ENCODE measurements around the gene PSG3.
"Not testable (repeated sequence)": the region's sequence is repeated elsewhere in the genome, so short reads cannot be mapped to it uniquely, and the experiment has no call there.

Gene PSG3

GRCh38 chr19:42714000-42714399 lies 26.3 kb downstream of the PSG3 start:
- not testable (repeated sequence) for H2BK5ac ChIP-seq (ENCODE audit: low read depth, low read length, poor library complexity, severe bottlenecking); DNase-seq
- WGBS = 43% methylated on average over 1 of the region's 1 CpG

DNA sequence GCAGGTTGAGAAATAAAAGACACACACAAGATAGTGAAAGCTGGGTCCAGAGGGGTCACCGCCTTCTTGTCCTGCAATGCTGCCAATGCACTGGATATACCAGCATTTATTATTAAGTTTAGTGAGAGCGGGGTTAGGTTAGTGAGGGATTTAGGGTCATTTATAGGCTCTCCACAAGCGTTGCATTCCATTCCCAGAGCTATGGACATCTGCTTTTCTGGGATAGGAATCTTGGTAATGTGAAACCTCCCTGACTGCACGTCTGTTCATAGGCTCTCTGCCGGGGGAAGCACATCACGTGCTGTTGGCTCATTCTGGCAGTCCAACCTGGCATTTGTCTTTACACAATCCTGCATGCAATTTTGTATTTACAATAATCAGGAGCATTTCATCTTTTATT lies 27.5 kb downstream of the PSG3 start:
- not testable (repeated sequence) for H2BK15ac ChIP-seq (ENCODE audit: low read depth, poor library complexity, severe bottlenecking)

More at GRCh38 chr19:42714000-42714399, 26.3 kb downstream of the PSG3 start:
- not testable (repeated sequence) for H3K27me3 ChIP-seq (ENCODE audit: control insufficient read depth in 1 of 2, insufficient read depth in 1 of 2, low read length in 2 of 2); H2AFZ ChIP-seq (ENCODE audit: low read depth, low read length); H3K23ac ChIP-seq (ENCODE audit: low read length in 2 of 2); H3K79me1 ChIP-seq (replicated peaks; ENCODE audit: low read length, poor library complexity, severe bottlenecking); H3K4me1 ChIP-seq (ENCODE audit: control insufficient read depth, insufficient read depth, low read depth, low read length); H2AK5ac ChIP-seq (ENCODE audit: low read length, severe bottlenecking); H3K4me2 ChIP-seq (ENCODE audit: low read length, poor library complexity, severe bottlenecking); H4K8ac ChIP-seq (ENCODE audit: low read length); H3K9me3 ChIP-seq (ENCODE audit: control insufficient read depth, low read length); H2BK120ac ChIP-seq (ENCODE audit: low read depth, low read length); H3K4me3 ChIP-seq (ENCODE audit: insufficient read depth in 1 of 2, low read depth in 1 of 2, low read length in 2 of 2); H3K9ac ChIP-seq (ENCODE audit: low read length); H3K36me3 ChIP-seq (ENCODE audit: control insufficient read depth in 1 of 2, insufficient read depth in 2 of 2, low read depth in 1 of 2, low read length in 2 of 2); H3K18ac ChIP-seq (ENCODE audit: low read depth in 1 of 2, low read length in 2 of 2); H4K91ac ChIP-seq (ENCODE audit: low read length); H3K4ac ChIP-seq (ENCODE audit: low read depth in 1 of 2, low read length in 2 of 2); H2BK12ac ChIP-seq (ENCODE audit: low read length in 2 of 2); H2BK15ac ChIP-seq (ENCODE audit: low read depth, poor library complexity, severe bottlenecking); H3K14ac ChIP-seq (ENCODE audit: low read length in 2 of 2); H3K27ac ChIP-seq (ENCODE audit: low read length, poor library complexity, severe bottlenecking)

GRCh38 chr19:42710986-42711385 lies 29.3 kb downstream of the PSG3 start:
- WGBS = no CpG with 5 or more reads among the region's 1 CpG
- not testable (repeated sequence) for H3K4me2 ChIP-seq (ENCODE audit: low read length, poor library complexity, severe bottlenecking); H3K4me1 ChIP-seq (ENCODE audit: control insufficient read depth, insufficient read depth, low read depth, low read length); H4K8ac ChIP-seq (ENCODE audit: low read length); H2AK5ac ChIP-seq (ENCODE audit: low read length, severe bottlenecking); H3K14ac ChIP-seq (ENCODE audit: low read length in 2 of 2); H2BK12ac ChIP-seq (ENCODE audit: low read length in 2 of 2); H2BK15ac ChIP-seq (ENCODE audit: low read depth, poor library complexity, severe bottlenecking); H3K79me1 ChIP-seq (replicated peaks; ENCODE audit: low read length, poor library complexity, severe bottlenecking); H3K9ac ChIP-seq (ENCODE audit: low read length); H3K23ac ChIP-seq (ENCODE audit: low read length in 2 of 2); DNase-seq; H3K4ac ChIP-seq (ENCODE audit: low read depth in 1 of 2, low read length in 2 of 2); H3K9me3 ChIP-seq (ENCODE audit: control insufficient read depth, low read length); H2BK120ac ChIP-seq (ENCODE audit: low read depth, low read length); H3K27me3 ChIP-seq (ENCODE audit: control insufficient read depth in 1 of 2, insufficient read depth in 1 of 2, low read length in 2 of 2); H3K4me3 ChIP-seq (ENCODE audit: insufficient read depth in 1 of 2, low read depth in 1 of 2, low read length in 2 of 2); H3K36me3 ChIP-seq (ENCODE audit: control insufficient read depth in 1 of 2, insufficient read depth in 2 of 2, low read depth in 1 of 2, low read length in 2 of 2); H3K27ac ChIP-seq (ENCODE audit: low read length, poor library complexity, severe bottlenecking); H2BK5ac ChIP-seq (ENCODE audit: low read depth, low read length, poor library complexity, severe bottlenecking); H3K18ac ChIP-seq (ENCODE audit: low read depth in 1 of 2, low read length in 2 of 2); H2AFZ ChIP-seq (ENCODE audit: low read depth, low read length); H4K91ac ChIP-seq (ENCODE audit: low read length)

More for the DNA sequence above, 27.5 kb downstream of the PSG3 start:
- DNase-seq; H3K36me3 ChIP-seq (ENCODE audit: control insufficient read depth in 1 of 2, insufficient read depth in 2 of 2, low read depth in 1 of 2, low read length in 2 of 2); H3K4me2 ChIP-seq (ENCODE audit: low read length, poor library complexity, severe bottlenecking); H2BK5ac ChIP-seq (ENCODE audit: low read depth, low read length, poor library complexity, severe bottlenecking); H3K27ac ChIP-seq (ENCODE audit: low read length, poor library complexity, severe bottlenecking); H2AFZ ChIP-seq (ENCODE audit: low read depth, low read length); H3K4ac ChIP-seq (ENCODE audit: low read depth in 1 of 2, low read length in 2 of 2); H2BK120ac ChIP-seq (ENCODE audit: low read depth, low read length); H4K91ac ChIP-seq (ENCODE audit: low read length); H3K9me3 ChIP-seq (ENCODE audit: control insufficient read depth, low read length); H3K4me3 ChIP-seq (ENCODE audit: insufficient read depth in 1 of 2, low read depth in 1 of 2, low read length in 2 of 2); H3K27me3 ChIP-seq (ENCODE audit: control insufficient read depth in 1 of 2, insufficient read depth in 1 of 2, low read length in 2 of 2); H2AK5ac ChIP-seq (ENCODE audit: low read length, severe bottlenecking); H2BK12ac ChIP-seq (ENCODE audit: low read length in 2 of 2); H4K8ac ChIP-seq (ENCODE audit: low read length); H3K23ac ChIP-seq (ENCODE audit: low read length in 2 of 2); H3K79me1 ChIP-seq (replicated peaks; ENCODE audit: low read length, poor library complexity, severe bottlenecking); H3K9ac ChIP-seq (ENCODE audit: low read length); H3K18ac ChIP-seq (ENCODE audit: low read depth in 1 of 2, low read length in 2 of 2); H3K14ac ChIP-seq (ENCODE audit: low read length in 2 of 2); H3K4me1 ChIP-seq (ENCODE audit: control insufficient read depth, insufficient read depth, low read depth, low read length): not testable (repeated sequence)
- 57% methylated on average over 6 of the region's 6 CpGs for WGBS

DNA sequence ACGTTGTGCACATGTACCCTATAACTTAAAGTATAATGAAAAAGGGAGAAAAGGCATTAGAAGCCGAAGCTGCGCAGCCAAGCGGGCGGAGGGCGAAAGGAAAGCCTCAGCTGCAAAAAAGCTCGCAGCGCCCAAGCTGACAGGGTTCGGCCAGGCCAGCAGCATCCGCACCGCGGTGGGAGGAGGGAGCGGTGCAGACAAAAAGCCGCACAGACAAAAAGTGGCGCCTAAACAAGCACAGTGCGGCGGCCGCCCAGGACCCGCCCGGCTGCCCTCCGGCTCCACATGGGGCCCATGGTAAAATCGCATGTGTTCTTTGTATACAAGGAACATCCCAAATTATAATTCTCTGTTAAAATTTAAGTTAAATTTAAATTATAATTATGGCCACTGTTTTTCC lies 42.4 kb downstream of the PSG3 start:
- Histone ChIP-seq H2AK5ac (ENCODE audit: low read length, severe bottlenecking) (no peak overlapping the region), H3K4me2 (ENCODE audit: low read length, poor library complexity, severe bottlenecking) (no peak overlapping the region), H3K4me1 (ENCODE audit: control insufficient read depth, insufficient read depth, low read depth, low read length) (no peaks in the 10 kb centered on the region), H3K14ac (ENCODE audit: low read length in 2 of 2) (no peak overlapping the region), H4K91ac (ENCODE audit: low read length) (no peak overlapping the region), H3K79me1 (replicated peaks; ENCODE audit: low read length, poor library complexity, severe bottlenecking) (no peaks in the 10 kb centered on the region), H2BK12ac (ENCODE audit: low read length in 2 of 2) (no peak overlapping the region), H2BK120ac (ENCODE audit: low read depth, low read length) (no peak overlapping the region), H3K9ac (ENCODE audit: low read length) (no peak overlapping the region), H3K18ac (ENCODE audit: low read depth in 1 of 2, low read length in 2 of 2) (no peak overlapping the region), H3K4ac (ENCODE audit: low read depth in 1 of 2, low read length in 2 of 2) (no peak overlapping the region), H2BK5ac (ENCODE audit: low read depth, low read length, poor library complexity, severe bottlenecking) (no peak overlapping the region), H2BK15ac (ENCODE audit: low read depth, poor library complexity, severe bottlenecking) (no peak overlapping the region), H3K27ac (ENCODE audit: low read length, poor library complexity, severe bottlenecking) (no peak overlapping the region), H3K9me3 (ENCODE audit: control insufficient read depth, low read length) (no peaks in the 10 kb centered on the region), H3K27me3 (ENCODE audit: control insufficient read depth in 1 of 2, insufficient read depth in 1 of 2, low read length in 2 of 2) (peaks cover 0 to 36% of the 10 kb centered on the region in 2 experiments), H3K4me3 (ENCODE audit: insufficient read depth in 1 of 2, low read depth in 1 of 2, low read length in 2 of 2) (no peak overlapping the region), H3K23ac (ENCODE audit: low read length in 2 of 2) (no peak overlapping the region), H4K8ac (ENCODE audit: low read length) (no peak overlapping the region), H2AFZ (ENCODE audit: low read depth, low read length) (no peak overlapping the region), H3K36me3 (ENCODE audit: control insufficient read depth in 1 of 2, insufficient read depth in 2 of 2, low read depth in 1 of 2, low read length in 2 of 2) (no peaks in the 10 kb centered on the region)
- 92% methylated on average over 14 of the region's 22 CpGs for WGBS
- DNase-seq = no peak

All from mesenchymal stem cell (in vitro differentiated cells and primary cell).